ENCODE measurements around the gene MIPOL1.

DNA sequence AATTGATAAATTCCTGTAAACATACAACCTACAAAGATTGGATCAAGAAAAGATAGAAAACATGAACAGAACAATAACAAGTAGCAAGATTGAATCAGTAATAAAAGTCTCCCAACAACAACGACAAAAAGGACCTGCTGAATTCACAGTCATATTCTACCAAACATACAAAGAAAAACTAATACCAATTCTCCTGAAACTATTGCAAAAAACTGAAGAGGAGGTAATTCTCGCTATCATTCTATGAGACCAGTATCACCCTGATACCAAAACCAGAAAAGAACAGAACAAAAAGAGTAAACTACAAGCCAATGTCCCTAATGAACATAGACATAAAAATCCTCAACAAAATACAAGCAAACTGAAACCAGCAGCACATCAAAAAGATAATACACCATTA is 39.8 kb upstream of the MIPOL1 start:
- TF ChIP-seq, protein P1, sequence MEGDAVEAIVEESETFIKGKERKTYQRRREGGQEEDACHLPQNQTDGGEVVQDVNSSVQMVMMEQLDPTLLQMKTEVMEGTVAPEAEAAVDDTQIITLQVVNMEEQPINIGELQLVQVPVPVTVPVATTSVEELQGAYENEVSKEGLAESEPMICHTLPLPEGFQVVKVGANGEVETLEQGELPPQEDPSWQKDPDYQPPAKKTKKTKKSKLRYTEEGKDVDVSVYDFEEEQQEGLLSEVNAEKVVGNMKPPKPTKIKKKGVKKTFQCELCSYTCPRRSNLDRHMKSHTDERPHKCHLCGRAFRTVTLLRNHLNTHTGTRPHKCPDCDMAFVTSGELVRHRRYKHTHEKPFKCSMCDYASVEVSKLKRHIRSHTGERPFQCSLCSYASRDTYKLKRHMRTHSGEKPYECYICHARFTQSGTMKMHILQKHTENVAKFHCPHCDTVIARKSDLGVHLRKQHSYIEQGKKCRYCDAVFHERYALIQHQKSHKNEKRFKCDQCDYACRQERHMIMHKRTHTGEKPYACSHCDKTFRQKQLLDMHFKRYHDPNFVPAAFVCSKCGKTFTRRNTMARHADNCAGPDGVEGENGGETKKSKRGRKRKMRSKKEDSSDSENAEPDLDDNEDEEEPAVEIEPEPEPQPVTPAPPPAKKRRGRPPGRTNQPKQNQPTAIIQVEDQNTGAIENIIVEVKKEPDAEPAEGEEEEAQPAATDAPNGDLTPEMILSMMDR (conservative IDR thresholded peaks at IDR 0.05; ENCODE audit: low read length) = no peak
- no peak for TF ChIP-seq EZH2phosphoT487 (IDR thresholded peaks at IDR 0.05; ENCODE audit: borderline replicate concordance)
